ENCODE data around the gene HOXA5.

The HOXA5 gene

DNA sequence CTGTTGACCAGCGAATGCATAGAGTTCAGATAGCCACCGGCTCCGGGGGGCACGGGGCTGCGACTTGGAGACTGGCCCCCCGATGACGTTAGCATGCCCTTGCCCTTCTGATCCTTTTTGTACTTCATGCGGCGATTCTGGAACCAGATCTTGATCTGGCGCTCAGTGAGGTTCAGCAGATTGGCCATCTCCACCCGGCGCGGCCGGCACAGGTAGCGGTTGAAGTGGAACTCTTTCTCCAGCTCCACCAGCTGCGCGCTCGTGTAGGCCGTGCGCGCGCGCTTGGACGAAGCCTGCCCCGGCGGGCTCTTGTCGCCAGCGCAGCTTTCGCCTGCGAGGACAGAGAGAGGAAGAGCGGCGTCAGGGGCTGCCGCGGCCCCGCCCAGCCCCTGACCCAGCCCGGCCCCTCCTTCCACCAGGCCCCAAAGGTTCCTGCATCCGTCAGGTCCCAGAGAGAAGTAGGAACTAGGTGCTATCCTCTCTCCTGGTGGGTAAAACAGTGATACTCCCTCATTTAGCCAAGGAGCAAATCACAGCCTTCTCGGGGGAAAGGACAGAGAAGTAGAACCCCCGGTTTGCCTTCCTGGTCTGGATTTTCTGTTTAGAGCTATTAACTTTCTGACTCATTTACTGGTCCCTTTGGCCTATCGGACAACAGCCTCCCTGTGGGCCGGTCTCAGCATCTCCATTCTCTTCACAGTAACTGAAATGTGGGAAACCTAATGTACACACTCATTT is 34.9 kb downstream of the HOXA5 start:
- CTCF ChIA-PET: interaction anchor here (1.0 to 1.3 kb wide), 3 partner anchors 8 to 23 kb away, joined by 3 to 5 read pairs (median 3); partner anchors contain the start of gene HOXA4
- Histone ChIP-seq H3K4me3 (ENCODE audit: control insufficient read depth in 1 of 7, extremely low read depth in 1 of 7, insufficient read depth in 4 of 7, low read depth in 2 of 7, low read length in 6 of 7) (no peak overlapping the region), H3K27ac (ENCODE audit: insufficient read depth in 1 of 2, low read depth in 1 of 2, low read length in 2 of 2, poor library complexity in 1 of 2, severe bottlenecking in 2 of 2) (no peak overlapping the region), H3K9me3 (ENCODE audit: control extremely low read depth in 1 of 5, control insufficient read depth in 4 of 5, insufficient read depth in 2 of 5, low read depth in 1 of 5, low read length in 4 of 5) (no peaks in the 10 kb centered on the region), H3K27me3 (replicated peaks in 2 of 5; ENCODE audit: control insufficient read depth in 4 of 5, insufficient read depth in 5 of 5, low read length in 4 of 5) (peaks cover 0 to 23% (median 8%) of the 10 kb centered on the region in 5 experiments), H3K36me3 (ENCODE audit: control insufficient read depth in 4 of 4, insufficient read depth in 4 of 4, low read length in 3 of 4) (peaks cover 5 to 62% (median 41%) of the 10 kb centered on the region in 4 experiments), H3K4me1 (ENCODE audit: control extremely low read depth in 1 of 4, control insufficient read depth in 4 of 4, insufficient read depth in 4 of 4, low read length in 3 of 4) (peaks cover 0 to 3% (median 0%) of the 10 kb centered on the region in 4 experiments)
- DNase-seq: no peak
- WGBS (ENCODE audit: insufficient coverage): 99% methylated on average over 41 of the region's 41 CpGs
- POLR2A ChIA-PET: no interaction called here

DNA sequence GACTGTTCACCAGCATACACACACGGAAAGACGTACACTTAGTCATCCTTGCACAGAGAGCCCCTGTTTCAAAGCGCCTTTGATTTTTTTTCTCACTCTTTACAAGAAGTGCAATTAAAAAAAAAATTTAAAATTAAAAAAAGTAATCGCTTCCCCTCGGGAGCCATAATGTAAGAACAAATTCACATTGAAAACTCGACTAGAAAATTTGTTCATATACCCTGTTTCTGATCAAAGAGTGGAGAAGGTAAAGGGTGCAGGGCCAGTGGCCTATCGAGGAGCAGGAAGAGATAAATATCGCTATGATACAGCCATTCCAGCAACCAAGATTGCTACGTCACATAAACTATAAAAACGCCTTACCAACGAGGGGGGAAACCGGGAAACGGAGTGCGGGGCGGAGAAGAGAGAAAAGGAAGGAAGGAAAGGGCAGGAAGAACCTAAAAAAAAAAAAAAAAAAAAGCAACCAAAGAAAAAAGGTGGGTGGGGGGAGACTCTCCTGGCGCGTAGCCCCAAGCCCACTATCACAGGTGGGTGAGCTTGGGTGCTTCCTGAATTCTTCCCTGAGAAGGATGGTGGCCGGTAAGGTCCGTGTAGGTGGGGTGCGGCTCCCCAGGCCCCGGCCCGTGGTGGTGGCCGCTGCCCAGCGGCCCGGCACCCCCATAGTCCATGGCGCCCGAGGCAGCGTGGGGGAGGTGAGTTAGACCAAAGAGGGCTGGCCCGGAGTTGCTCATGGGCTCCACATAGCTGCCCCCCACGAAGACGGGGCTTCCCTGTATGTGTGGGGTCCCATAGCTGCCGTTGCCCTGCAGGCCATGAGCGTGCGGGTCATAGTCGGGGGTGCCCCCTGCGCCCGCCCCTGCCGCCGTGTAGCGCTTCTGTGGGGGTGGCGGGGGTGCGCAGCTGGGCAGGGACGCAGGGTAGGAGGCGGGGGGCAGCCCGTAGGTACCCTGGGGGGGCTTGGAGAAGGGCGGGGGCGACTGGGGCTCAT is 35.8 kb downstream of the HOXA5 start:
- no peak overlapping the region for H3K27ac ChIP-seq (ENCODE audit: insufficient read depth in 1 of 2, low read depth in 1 of 2, low read length in 2 of 2, poor library complexity in 1 of 2, severe bottlenecking in 2 of 2)
- POLR2A ChIA-PET: no interaction called here
- peaks cover 5 to 54% (median 36%) of the 10 kb centered on the region in 4 experiments for H3K36me3 ChIP-seq (ENCODE audit: control insufficient read depth in 4 of 4, insufficient read depth in 4 of 4, low read length in 3 of 4)
- no peak for DNase-seq
- no peaks in the 10 kb centered on the region for H3K9me3 ChIP-seq (ENCODE audit: control extremely low read depth in 1 of 5, control insufficient read depth in 4 of 5, insufficient read depth in 2 of 5, low read depth in 1 of 5, low read length in 4 of 5)
- WGBS (ENCODE audit: insufficient coverage): 97% methylated on average over 37 of the region's 47 CpGs
- peaks cover 0 to 11% (median 5%) of the 10 kb centered on the region in 4 experiments for H3K4me1 ChIP-seq (ENCODE audit: control extremely low read depth in 1 of 4, control insufficient read depth in 4 of 4, insufficient read depth in 4 of 4, low read length in 3 of 4)
- peaks cover 0 to 32% (median 15%) of the 10 kb centered on the region in 5 experiments for H3K27me3 ChIP-seq (replicated peaks in 2 of 5; ENCODE audit: control insufficient read depth in 4 of 5, insufficient read depth in 5 of 5, low read length in 4 of 5)
- H3K4me3 ChIP-seq (ENCODE audit: control insufficient read depth in 1 of 7, extremely low read depth in 1 of 7, insufficient read depth in 4 of 7, low read depth in 2 of 7, low read length in 6 of 7): no peak overlapping the region
- CTCF ChIA-PET: interaction anchor here (1.0 to 1.3 kb wide), 3 partner anchors 9 to 24 kb away, joined by 3 to 5 read pairs (median 3); partner anchors contain the start of gene HOXA4

DNA sequence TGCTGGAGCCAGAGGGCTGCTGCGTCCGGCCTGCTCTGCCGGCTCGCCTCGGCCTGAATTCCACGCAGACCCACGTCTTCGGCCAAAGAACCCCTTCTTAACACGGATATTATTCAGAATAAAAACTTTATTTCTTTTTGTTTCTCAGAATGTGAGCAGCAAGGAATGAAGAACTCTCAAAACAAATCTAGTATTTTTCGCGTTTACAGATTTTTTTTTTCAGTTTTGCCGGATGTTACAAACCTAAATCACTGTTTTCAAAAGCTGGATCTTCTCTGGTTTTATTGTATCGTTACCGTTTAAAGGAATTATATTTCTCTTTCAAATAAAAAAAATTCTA is 36.6 kb downstream of the HOXA5 start:
- CTCF ChIA-PET: no interaction called here
- no peak overlapping the region for H3K27ac ChIP-seq (ENCODE audit: insufficient read depth in 1 of 2, low read depth in 1 of 2, low read length in 2 of 2, poor library complexity in 1 of 2, severe bottlenecking in 2 of 2)
- H3K36me3 ChIP-seq (ENCODE audit: control insufficient read depth in 4 of 4, insufficient read depth in 4 of 4, low read length in 3 of 4): peaks cover 5 to 54% (median 36%) of the 10 kb centered on the region in 4 experiments
- H3K4me1 ChIP-seq (ENCODE audit: control extremely low read depth in 1 of 4, control insufficient read depth in 4 of 4, insufficient read depth in 4 of 4, low read length in 3 of 4): peaks cover 0 to 19% (median 11%) of the 10 kb centered on the region in 4 experiments
- POLR2A ChIA-PET: no interaction called here
- H3K9me3 ChIP-seq (ENCODE audit: control extremely low read depth in 1 of 5, control insufficient read depth in 4 of 5, insufficient read depth in 2 of 5, low read depth in 1 of 5, low read length in 4 of 5): no peaks in the 10 kb centered on the region
- DNase-seq: no peak
- WGBS (ENCODE audit: insufficient coverage): over 99% methylated on average over 8 of the region's 14 CpGs
- H3K27me3 ChIP-seq (replicated peaks in 2 of 5; ENCODE audit: control insufficient read depth in 4 of 5, insufficient read depth in 5 of 5, low read length in 4 of 5): peaks cover 0 to 40% (median 17%) of the 10 kb centered on the region in 5 experiments
- H3K4me3 ChIP-seq (ENCODE audit: control insufficient read depth in 1 of 7, extremely low read depth in 1 of 7, insufficient read depth in 4 of 7, low read depth in 2 of 7, low read length in 6 of 7): no peak overlapping the region

DNA sequence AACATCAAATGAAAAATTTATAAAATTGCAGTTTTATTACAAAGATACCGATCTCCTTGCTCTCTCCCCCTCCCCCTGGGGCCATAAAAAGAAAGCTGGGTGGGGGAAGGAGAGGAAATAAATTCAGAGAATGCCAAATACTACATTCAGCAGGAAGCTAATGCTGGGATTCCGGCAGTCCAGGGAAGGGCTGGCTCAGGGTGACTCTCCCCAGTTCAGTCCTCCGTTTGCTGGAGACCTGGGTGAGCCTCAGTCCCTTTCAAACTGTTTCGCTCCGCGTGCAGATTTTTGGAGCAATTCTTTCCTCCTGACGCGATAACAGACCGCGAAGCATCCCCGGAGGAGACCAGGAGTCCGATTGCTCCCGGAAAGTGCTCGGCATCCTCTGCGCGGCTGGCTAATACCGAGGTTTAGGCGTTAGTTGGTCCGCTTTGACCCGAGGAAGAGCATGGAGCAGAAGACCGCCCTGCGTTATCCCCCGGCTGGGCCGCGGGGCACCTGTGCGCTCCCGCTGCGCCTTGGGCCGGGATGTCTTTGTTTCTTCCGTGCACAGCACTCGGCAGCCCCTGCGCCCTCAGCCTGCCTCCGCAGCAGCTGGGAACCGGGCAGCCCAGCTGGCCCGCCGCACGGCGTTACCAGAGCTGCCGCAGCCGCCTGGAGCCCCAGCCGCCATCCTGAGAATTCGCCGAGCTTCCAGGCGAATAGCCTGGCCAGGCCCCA is 37.1 kb downstream of the HOXA5 start:
- POLR2A ChIA-PET: interaction anchor here (1.2 kb wide), 1 partner anchor 12 kb away, joined by 3 read pairs; no protein-coding TSS in a partner anchor
- Histone ChIP-seq H3K4me3 (ENCODE audit: control insufficient read depth in 1 of 7, extremely low read depth in 1 of 7, insufficient read depth in 4 of 7, low read depth in 2 of 7, low read length in 6 of 7) (no peak overlapping the region), H3K4me1 (ENCODE audit: control extremely low read depth in 1 of 4, control insufficient read depth in 4 of 4, insufficient read depth in 4 of 4, low read length in 3 of 4) (peaks cover 0 to 19% (median 12%) of the 10 kb centered on the region in 4 experiments), H3K27ac (ENCODE audit: insufficient read depth in 1 of 2, low read depth in 1 of 2, low read length in 2 of 2, poor library complexity in 1 of 2, severe bottlenecking in 2 of 2) (no peak overlapping the region), H3K36me3 (ENCODE audit: control insufficient read depth in 4 of 4, insufficient read depth in 4 of 4, low read length in 3 of 4) (peaks cover 4 to 51% (median 33%) of the 10 kb centered on the region in 4 experiments), H3K9me3 (ENCODE audit: control extremely low read depth in 1 of 5, control insufficient read depth in 4 of 5, insufficient read depth in 2 of 5, low read depth in 1 of 5, low read length in 4 of 5) (no peaks in the 10 kb centered on the region), H3K27me3 (replicated peaks in 2 of 5; ENCODE audit: control insufficient read depth in 4 of 5, insufficient read depth in 5 of 5, low read length in 4 of 5) (peaks cover 3 to 45% (median 22%) of the 10 kb centered on the region in 5 experiments)
- CTCF ChIA-PET: interaction anchor here (0.6 to 2.4 kb wide), 3 partner anchors 10 to 251 kb away, joined by 3 to 10 read pairs (median 5); partner anchors contain the start of gene HOXA1
- WGBS (ENCODE audit: insufficient coverage): 91% methylated on average over 25 of the region's 44 CpGs
- DNase-seq: no peak

DNA sequence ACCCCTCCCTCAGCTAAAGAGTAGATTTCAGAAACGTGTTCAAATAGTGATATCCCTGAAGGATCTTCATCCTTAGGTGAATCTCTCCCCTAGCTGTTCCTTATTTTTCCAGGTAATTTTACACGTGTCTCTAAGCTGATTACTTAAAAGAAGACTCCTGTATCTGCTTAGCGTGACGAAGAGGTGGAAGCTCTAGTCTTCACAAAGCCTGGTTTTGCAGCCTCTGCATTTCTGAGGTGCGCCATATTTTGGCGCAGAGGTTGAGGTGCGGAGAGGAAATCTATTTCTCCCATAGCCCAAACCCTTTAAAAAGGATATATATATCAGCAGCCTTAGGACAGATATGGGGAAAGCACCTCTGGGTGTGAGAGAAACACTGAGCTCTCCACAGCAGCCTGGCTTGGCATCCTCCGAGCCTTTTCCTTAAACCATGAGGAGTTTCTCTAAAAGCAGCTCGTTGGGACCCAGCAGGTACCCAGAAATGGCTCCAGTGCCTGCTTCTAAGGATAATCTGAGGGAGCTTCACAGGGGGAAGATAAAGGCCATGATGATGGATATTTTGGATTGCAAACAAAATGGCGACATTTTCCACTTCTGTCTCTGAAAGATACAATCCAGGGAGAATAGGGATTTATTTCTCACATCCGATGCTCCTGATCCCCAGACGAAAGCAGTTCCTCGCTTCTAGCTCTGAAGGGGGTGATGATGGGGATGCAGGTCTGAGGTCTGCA is 38.0 kb downstream of the HOXA5 start:
- peaks cover 3 to 54% (median 31%) of the 10 kb centered on the region in 5 experiments for H3K27me3 ChIP-seq (replicated peaks in 2 of 5; ENCODE audit: control insufficient read depth in 4 of 5, insufficient read depth in 5 of 5, low read length in 4 of 5)
- 94% methylated on average over 5 of the region's 13 CpGs for WGBS (ENCODE audit: insufficient coverage)
- CTCF ChIA-PET: interaction anchor here (0.6 to 2.4 kb wide), 5 partner anchors 9 to 250 kb away, joined by 3 to 10 read pairs (median 5); partner anchors contain the start of gene HOXA1
- DNase-seq: no peak
- H3K9me3 ChIP-seq (ENCODE audit: control extremely low read depth in 1 of 5, control insufficient read depth in 4 of 5, insufficient read depth in 2 of 5, low read depth in 1 of 5, low read length in 4 of 5): no peaks in the 10 kb centered on the region
- no peak overlapping the region for H3K27ac ChIP-seq (ENCODE audit: insufficient read depth in 1 of 2, low read depth in 1 of 2, low read length in 2 of 2, poor library complexity in 1 of 2, severe bottlenecking in 2 of 2)
- H3K36me3 ChIP-seq (ENCODE audit: control insufficient read depth in 4 of 4, insufficient read depth in 4 of 4, low read length in 3 of 4): peaks cover 2 to 51% (median 25%) of the 10 kb centered on the region in 4 experiments
- H3K4me3 ChIP-seq (ENCODE audit: control insufficient read depth in 1 of 7, extremely low read depth in 1 of 7, insufficient read depth in 4 of 7, low read depth in 2 of 7, low read length in 6 of 7): no peak overlapping the region
- peaks cover 0 to 19% (median 12%) of the 10 kb centered on the region in 4 experiments for H3K4me1 ChIP-seq (ENCODE audit: control extremely low read depth in 1 of 4, control insufficient read depth in 4 of 4, insufficient read depth in 4 of 4, low read length in 3 of 4)
- POLR2A ChIA-PET: interaction anchor here (1.2 kb wide), 1 partner anchor 11 kb away, joined by 3 read pairs; no protein-coding TSS in a partner anchor
